Keratinocyte (primary cell): ENCODE results near the gene MIA. TPM values are rescaled to one million over a fixed set of nuclear protein-coding genes. Genes with fewer than 3 reads are reported as not detected.

Experiments
- DNase-seq: peaks from one replicate; pipeline ENCODE4 v3.0.0-alpha.2; 2011; ENCODE audit warnings: low read depth, missing footprints, low spot score
- FAIRE-seq: peaks from 2 replicates; lab custom pipeline; 2011; peaks lifted over from hg19 to GRCh38; lab: Jason Lieb, UNC
- H2AFZ ChIP-seq: 2 replicates; pipeline ENCODE4 v1.6.0; 2012; ENCODE audit warnings: low read length, control low read depth, inconsistent platforms; ENCODE audit not compliant: control insufficient read depth
- H3K27ac ChIP-seq: 2 replicates; pipeline ENCODE4 v1.5.1; 2011; ENCODE audit warnings: low read length; ENCODE audit not compliant: control insufficient read depth, insufficient read depth
- H3K27me3 ChIP-seq: 3 replicates; pipeline ENCODE4 v1.6.0; 2011; ENCODE audit warnings: low read length; ENCODE audit not compliant: control insufficient read depth, insufficient read depth; ENCODE audit errors: extremely low read depth
- H3K36me3 ChIP-seq, 2 experiments: 2 replicates in 1 of 2; 3 replicates in 1 of 2; pipeline ENCODE4 v1.5.1; 2011; ENCODE audit warnings: low read length in 2 of 2, mild to moderate bottlenecking in 1 of 2; ENCODE audit not compliant: control insufficient read depth in 2 of 2, insufficient read depth in 2 of 2; ENCODE audit errors: extremely low read depth in 1 of 2
- H3K4me1 ChIP-seq: 3 replicates; pipeline ENCODE4 v1.5.1; 2011; ENCODE audit warnings: low read length; ENCODE audit not compliant: control insufficient read depth, insufficient read depth; ENCODE audit errors: extremely low read depth
- H3K4me2 ChIP-seq: 3 replicates; pipeline ENCODE4 v1.6.0; 2011; ENCODE audit warnings: low read depth, low read length; ENCODE audit not compliant: control insufficient read depth, insufficient read depth; ENCODE audit errors: extremely low read depth
- H3K4me3 ChIP-seq, 3 experiments: fragments of 200-600 bp in 1 of 3; sonication (generic) in 1 of 3; 2 replicates in 2 of 3; 3 replicates in 1 of 3; pipeline ENCODE4 v1.5.1; 2011 to 2016; ENCODE audit warnings: low read length in 3 of 3, mild to moderate bottlenecking in 3 of 3, control low read depth in 2 of 3, inconsistent platforms in 1 of 3, low read depth in 1 of 3, mixed read lengths in 1 of 3, mixed run types in 1 of 3, moderate library complexity in 1 of 3; ENCODE audit not compliant: control insufficient read depth in 2 of 3, insufficient read depth in 2 of 3; ENCODE audit errors: extremely low read depth in 1 of 3
- H3K79me2 ChIP-seq: 2 replicates; pipeline ENCODE4 v1.6.0; 2012; ENCODE audit warnings: low read length; ENCODE audit not compliant: control insufficient read depth, insufficient read depth
- H3K9ac ChIP-seq: 3 replicates; pipeline ENCODE4 v1.6.0; 2011; ENCODE audit warnings: low read length; ENCODE audit not compliant: control insufficient read depth, insufficient read depth; ENCODE audit errors: extremely low read depth
- H3K9me1 ChIP-seq: 3 replicates; pipeline ENCODE4 v1.6.0; 2011; ENCODE audit warnings: low read length; ENCODE audit not compliant: control insufficient read depth, insufficient read depth; ENCODE audit errors: extremely low read depth
- H3K9me3 ChIP-seq: 2 replicates; pipeline ENCODE4 v1.5.1; 2012; ENCODE audit warnings: low read depth, low read length; ENCODE audit not compliant: control insufficient read depth
- H4K20me1 ChIP-seq: 3 replicates; pipeline ENCODE4 v1.6.0; 2011; ENCODE audit warnings: low read length; ENCODE audit not compliant: control insufficient read depth, insufficient read depth; ENCODE audit errors: extremely low read depth
- dilution Hi-C: fragments of 300-500 bp; cut with MboI; formaldehyde crosslinking; loops from one replicate; pipeline ENCODE4 v1.7.0; 2020; ENCODE audit warnings: low sequenced_read_pairs; ENCODE audit not compliant: extremely low pct_ligation_motif_present
- polyA plus RNA-seq, 5 experiments: library from polyadenylated mRNA; depleted of rRNA in 3 of 5; stranded (reverse) in 3 of 5; stranded (forward) in 1 of 5; unstranded in 1 of 5; fragments of >200 nt; gene quantifications; 1 replicate in 1 of 5; 2 replicates in 3 of 5; 3 replicates in 1 of 5; pipeline versions ENCODE4 v1.2.1 to v1.2.3, GENCODE V29; 2011 to 2012; ENCODE audit warnings: missing spikeins in 2 of 5, low read depth in 1 of 5, low replicate concordance in 1 of 5
- TF ChIP-seq, protein P1 (sequence below), 3 experiments: IDR thresholded peaks in 1 of 3; conservative IDR thresholded peaks in 1 of 3; optimal IDR thresholded peaks in 1 of 3; 2 replicates in 2 of 3; 3 replicates in 1 of 3; pipeline versions ENCODE3 to v1.5.1; 2011; ENCODE audit warnings: low read length in 3 of 3, mild to moderate bottlenecking in 3 of 3, moderate library complexity in 2 of 3, control low read depth in 1 of 3, inconsistent platforms in 1 of 3; ENCODE audit not compliant: insufficient read depth in 2 of 3; ENCODE audit errors: extremely low read depth in 1 of 3

Gene MIA
- polyA plus RNA-seq, 1 donor (not counting 4 experiments of a cell fraction or from before 2014, with no cell fraction given): 3.4 TPM

DNA sequence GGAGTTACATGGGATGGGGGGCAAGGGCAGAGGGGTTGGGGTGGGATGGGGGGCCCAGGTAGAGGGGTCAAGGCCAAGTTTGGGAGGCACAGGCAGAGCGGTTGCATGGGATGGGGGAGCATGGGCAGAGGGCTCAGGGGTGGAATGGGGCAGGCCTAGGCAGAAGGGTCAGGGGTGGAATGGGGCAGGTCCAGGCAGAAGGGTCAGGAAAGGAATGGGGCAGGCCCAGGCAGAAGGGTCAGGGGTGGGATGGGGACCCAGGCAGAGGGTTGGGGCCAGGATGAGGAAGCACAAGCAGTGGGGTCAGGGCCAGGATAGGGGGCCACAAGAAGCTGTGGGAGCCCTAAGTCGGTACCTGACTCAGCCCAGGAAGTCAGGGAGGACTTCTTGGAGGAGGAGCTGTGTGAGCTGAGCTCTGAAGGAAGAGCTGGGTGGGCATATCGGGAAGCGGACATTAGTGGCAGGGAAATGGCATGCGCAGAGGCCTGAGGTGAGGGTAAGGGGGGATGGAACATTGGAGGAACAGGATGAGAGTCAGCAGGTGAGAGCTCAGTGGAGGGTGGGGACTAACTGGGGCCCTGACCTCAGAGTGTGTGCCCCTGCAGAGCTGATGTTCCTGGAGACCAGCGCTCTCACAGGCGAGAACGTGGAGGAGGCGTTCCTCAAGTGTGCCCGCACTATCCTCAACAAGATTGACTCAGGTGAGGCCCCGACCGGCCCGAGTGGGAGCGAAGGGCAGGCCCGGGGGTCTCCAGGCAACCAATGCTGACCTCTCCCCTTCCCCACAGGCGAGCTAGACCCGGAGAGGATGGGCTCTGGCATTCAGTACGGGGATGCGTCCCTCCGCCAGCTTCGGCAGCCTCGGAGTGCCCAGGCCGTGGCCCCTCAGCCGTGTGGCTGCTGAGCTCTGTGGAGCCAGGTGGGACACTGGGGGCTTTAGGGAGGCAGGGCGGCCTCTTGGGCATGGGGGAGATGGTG is 11.0 kb downstream of the MIA start:
- H3K36me3 ChIP-seq: peaks cover 2 to 3% of the 10 kb centered on the region in 2 experiments
- H3K27me3 ChIP-seq: no peaks in the 10 kb centered on the region
- no peak overlapping the region for H3K4me3 ChIP-seq
- no peak for DNase-seq
- no peak overlapping the region for H2AFZ ChIP-seq
- dilution Hi-C loops: no loop called here
- H3K27ac ChIP-seq: no peak overlapping the region
- H3K4me2 ChIP-seq: no peak overlapping the region
- TF ChIP-seq, protein P1, sequence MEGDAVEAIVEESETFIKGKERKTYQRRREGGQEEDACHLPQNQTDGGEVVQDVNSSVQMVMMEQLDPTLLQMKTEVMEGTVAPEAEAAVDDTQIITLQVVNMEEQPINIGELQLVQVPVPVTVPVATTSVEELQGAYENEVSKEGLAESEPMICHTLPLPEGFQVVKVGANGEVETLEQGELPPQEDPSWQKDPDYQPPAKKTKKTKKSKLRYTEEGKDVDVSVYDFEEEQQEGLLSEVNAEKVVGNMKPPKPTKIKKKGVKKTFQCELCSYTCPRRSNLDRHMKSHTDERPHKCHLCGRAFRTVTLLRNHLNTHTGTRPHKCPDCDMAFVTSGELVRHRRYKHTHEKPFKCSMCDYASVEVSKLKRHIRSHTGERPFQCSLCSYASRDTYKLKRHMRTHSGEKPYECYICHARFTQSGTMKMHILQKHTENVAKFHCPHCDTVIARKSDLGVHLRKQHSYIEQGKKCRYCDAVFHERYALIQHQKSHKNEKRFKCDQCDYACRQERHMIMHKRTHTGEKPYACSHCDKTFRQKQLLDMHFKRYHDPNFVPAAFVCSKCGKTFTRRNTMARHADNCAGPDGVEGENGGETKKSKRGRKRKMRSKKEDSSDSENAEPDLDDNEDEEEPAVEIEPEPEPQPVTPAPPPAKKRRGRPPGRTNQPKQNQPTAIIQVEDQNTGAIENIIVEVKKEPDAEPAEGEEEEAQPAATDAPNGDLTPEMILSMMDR (optimal IDR thresholded peaks at IDR 0.05 in 1 of 3, IDR thresholded peaks at IDR 0.05 in 1 of 3, conservative IDR thresholded peaks at IDR 0.05 in 1 of 3; ENCODE audit: extremely low read depth in 1 of 3, insufficient read depth in 2 of 3, low read length in 3 of 3): no peak
- H3K9me1 ChIP-seq: no peaks in the 10 kb centered on the region
- no peaks in the 10 kb centered on the region for H3K9me3 ChIP-seq
- H3K79me2 ChIP-seq: no peaks in the 10 kb centered on the region
- FAIRE-seq: no peak
- H3K9ac ChIP-seq: no peak overlapping the region
- H3K4me1 ChIP-seq: no peaks in the 10 kb centered on the region
- H4K20me1 ChIP-seq: no peaks in the 10 kb centered on the region

DNA sequence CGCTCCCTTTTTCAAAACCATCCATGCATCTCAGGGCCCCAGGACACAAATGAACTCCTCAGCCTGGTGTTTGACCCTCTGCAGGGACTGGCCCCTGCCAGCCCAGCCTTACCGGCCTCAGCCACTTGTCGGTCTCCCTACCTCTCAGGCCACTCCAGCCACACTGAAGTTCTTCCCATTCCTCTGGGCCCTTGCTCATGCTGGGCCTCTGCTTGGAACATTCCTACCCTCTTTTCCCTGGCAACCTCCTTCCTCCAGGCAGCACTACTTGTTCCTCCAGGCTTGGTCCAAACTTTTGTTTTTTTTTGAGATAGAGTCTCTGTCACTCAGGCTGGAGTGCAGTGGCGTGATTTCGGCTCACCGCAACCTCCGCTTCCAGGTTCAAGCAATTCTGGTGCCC is 16.0 kb downstream of the MIA start:
- TF ChIP-seq, protein P1 (optimal IDR thresholded peaks at IDR 0.05 in 1 of 3, IDR thresholded peaks at IDR 0.05 in 1 of 3, conservative IDR thresholded peaks at IDR 0.05 in 1 of 3; ENCODE audit: extremely low read depth in 1 of 3, insufficient read depth in 2 of 3, low read length in 3 of 3): no peak
- Histone ChIP-seq H3K4me3 (no peak overlapping the region), H3K4me1 (no peaks in the 10 kb centered on the region), H4K20me1 (no peaks in the 10 kb centered on the region), H3K79me2 (no peaks in the 10 kb centered on the region), H2AFZ (no peak overlapping the region), H3K9me3 (no peaks in the 10 kb centered on the region), H3K9me1 (no peaks in the 10 kb centered on the region), H3K9ac (no peak overlapping the region), H3K36me3 (peaks cover 2 to 3% of the 10 kb centered on the region in 2 experiments), H3K27me3 (no peaks in the 10 kb centered on the region), H3K27ac (no peak overlapping the region), H3K4me2 (no peak overlapping the region)
- dilution Hi-C loops: no loop called here
- DNase-seq: no peak
- no peak for FAIRE-seq
